Fibroblast of upper back skin (primary cell): Measurements from ENCODE around the gene RALY.
"Not testable (repeated sequence)": the region's sequence is repeated elsewhere in the genome, so short reads cannot be mapped to it uniquely, and the experiment has no call there.

Experiments used
- DNase-seq: peaks from one replicate; pipeline ENCODE4 v3.0.0-alpha.2; 2013

RALY gene

DNA sequence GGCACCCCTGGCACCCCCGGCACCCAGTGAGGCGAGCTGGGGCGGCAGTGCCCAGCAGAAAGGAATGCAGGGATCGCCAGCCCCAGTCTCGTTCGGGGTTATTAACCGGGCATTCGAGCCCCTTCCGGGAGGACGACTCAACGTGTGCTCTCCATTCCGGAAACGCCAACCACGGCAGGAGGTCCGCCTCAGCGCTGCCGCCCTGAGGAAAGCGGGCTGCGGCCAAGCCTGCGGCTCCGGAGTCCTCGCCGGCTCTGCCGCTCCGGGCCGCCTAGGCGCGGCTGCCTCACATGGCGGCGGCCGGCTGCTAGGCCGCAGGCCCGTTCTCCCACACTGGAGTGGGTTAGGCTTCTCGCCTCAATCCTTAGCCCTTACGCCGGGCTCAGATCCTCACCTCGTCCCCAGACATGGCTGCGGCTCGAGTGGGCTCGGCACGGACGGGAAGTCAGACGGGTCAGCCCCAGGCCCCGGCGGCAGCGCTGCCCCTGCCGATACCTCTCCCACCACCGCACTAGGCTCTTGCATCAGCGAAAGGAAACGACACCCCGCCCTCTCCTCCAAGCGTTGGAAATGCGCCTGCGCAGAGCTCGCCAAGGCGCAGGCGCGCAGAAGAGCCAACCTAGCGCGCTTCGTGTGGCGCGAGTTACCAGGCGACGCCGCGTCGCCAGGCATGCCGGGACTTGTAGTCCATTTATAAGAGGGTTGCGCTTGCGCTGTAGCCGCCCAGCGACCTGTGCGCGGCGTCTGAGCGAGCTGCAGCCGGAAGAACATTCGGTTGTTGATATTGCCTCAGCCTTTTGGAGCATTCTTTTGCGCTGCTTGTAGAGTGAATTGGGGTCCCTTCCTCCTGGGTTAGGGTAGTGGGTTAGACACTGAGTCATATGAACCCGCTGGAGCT is 118.2 kb downstream of the RALY start, which contains the start of gene EIF2S2:
Gene EIF2S2 (minus strand): TSS at position 542 of the 898 bp plus-strand sequence. CDS start 133 bp downstream, at position 409.
- peak; percentile 99 for DNase-seq

DNA sequence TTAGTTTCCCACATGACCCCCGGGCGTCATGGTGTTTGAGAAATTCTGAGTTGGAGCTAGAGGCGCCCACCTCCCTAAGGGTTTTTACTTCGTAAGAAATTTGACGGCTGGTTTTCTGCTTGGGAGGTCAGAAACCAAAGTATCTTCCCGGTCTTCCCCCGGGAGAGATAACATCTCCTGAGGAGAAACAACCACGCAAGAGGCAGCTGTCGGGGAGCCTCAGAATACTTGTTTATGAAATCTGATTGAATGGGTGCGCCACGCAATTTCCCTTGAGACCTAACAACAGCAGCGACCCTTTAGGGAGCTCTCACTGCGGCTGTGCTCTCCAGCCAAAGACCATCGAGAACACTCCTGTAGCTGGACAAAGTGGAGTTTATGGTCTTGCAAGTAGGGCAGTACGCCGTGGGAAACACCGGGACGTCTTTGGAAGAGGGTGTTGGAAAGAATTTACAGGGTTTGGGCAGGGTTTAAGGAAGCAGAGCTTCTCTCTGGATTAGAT is 118.9 kb downstream of the RALY start:
- DNase-seq = peak; percentile 17

DNA sequence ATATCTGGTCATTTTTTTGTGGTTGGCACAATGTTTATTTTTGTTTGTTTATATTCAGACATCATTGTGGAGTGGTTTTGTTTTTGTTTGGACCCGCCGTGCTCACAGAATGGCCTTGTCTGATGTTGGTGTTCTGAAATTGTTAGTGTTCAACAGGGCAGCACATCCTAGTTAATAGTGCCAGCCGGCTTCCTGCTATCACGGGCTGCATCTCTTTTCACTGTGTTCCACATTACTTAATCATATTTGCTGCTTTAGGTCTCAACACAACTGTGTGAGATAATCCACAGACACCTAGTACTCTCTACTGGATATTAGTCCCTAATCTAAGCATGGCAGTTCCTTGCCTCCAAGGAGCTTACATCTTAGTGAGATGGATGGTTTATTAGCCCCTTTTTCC is 121.1 kb downstream of the RALY start:
- no peak for DNase-seq

DNA sequence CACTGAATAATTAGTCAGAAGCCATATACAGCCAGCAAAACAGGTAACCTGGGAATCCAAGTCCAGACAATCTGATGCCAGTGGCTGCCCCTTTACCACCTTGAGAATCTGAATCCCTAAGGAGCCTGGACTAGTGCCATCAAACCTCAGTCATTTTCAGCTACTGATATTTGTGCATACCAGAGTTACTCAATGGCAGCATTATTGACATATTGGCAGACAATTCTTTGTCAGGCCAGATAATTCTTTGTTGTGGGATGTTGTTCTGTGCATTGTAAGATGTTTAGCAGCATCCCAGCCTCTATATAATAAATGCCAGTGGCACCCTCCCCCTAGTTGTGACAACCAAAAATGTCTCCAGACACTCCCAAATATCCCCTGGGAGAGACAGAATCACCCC is 121.5 kb downstream of the RALY start:
- no peak for DNase-seq

DNA sequence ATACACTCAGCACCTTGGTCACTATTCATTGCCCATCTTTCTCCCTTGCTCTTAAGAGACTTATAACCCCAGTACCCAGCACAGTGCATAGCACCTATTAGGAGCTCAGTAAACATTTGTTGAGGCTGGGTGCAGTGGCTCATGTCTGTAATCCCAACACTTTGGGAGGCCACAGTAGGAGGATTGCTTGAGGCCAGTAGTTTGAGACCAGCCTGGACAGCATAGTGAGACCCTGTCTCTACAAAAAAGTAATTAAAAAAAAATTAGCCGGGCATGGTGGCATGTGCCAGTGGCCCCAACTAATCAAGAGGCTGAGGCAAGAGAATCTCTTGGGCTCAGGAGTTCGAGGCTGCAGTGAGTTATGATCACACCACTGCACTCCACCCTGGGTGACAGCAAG is 126.5 kb downstream of the RALY start:
- DNase-seq = no peak

DNA sequence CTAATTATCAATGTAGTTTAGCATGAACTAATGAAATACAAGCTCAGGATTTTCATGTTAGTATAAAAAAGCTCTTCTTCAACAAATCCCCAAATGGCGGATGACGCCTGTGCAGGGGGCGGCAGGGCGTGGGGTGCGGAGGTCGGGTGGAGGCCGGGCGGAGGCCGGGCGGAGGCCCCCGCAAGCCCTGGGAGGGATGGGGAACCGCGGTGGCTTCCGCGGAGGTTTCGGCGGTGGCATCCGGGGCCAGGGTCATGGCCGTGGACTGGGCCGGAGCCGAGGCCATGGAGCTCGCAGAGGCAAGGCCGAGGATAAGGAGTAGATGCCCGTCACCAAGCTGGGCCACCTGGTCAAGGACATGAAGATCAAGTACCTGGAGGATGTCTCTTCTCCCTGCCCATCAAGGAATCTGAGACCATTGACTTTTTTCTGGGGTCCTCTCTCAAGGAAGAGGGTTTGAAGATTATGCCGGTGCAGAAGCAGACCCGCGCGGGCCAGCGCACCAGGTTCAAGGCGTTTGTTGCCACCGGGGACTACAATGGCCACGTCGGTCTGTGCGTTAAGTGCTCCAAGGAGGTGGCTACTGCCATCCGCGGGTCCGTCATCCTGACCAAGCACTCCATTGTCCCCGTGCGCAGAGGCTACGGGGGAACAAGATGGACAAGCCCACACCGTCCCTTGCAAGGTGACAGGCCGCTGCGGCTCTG is 128.7 kb downstream of the RALY start:
- DNase-seq = no peak

DNA sequence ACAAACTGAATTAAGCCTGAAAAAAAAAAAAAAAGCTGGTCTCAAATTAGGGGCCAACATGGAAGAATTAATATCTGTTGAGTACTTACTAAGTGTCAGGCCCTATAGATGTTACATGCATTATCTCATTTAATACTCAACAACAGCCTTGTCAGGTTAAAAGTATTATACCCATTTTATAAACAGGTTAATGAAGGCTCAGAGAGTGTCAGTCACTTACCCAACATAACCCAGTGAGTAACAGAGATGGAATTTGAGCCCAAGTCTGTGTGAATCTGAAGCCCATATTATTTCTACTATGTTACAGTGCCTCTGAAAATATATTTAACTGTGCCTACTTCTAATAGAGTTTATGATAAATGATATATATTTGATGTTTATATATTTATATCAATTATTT is 129.6 kb downstream of the RALY start:
- no peak for DNase-seq

DNA sequence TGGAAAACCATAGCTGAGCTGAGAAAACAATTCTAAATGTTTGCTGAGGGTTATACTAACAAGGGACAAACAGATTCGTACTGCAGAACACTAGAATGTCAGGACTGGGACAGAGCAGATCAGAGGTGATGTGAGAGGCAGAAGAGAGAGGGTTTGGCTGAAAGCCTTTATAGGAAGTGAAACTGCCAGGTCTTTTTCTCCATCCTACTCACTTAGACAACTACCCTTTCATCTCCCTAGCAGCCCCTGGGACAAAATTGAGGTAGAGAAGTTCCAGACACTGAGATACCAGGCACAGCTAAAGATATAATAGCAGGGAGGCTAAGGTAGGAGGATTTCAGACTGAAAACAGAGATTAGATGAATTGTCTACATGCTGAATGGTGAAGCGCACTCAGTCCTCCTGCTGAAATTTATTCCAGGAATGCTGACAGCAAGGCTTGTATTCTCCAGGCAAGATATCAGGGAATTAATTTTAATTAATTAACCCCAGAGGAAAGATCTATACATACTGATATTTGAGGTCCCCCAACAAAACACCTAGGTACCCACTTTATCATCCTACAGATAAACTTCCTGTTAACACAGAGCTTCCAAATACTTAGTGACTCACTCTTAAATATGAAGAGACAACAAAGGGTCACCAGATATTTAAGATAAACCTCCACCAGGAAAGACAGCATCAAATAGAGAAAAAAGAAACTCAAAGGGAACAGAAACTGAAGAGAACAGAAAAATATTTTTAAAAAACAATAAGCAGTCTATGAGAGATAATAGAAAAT is 130.9 kb downstream of the RALY start:
- DNase-seq = no peak

DNA sequence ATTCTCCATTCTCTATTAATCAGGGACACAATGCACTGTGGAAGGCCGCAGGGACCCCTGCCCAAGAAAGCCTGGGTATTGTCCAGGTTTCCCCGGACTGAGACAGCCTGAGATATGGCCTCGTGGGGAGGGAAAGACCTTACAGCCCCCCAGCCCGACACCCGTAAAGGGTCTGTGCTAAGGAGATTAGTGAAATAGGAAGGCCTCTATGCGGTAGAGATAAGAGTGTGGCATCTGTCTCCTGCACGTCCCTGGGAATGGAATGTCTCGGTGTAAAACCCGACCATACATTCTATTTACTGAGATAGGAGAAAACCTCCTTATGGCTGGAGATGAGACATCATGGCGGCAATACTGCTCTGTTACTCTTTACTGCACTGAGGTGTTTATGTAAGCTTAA is 134.1 kb downstream of the RALY start:
- DNase-seq = no peak

DNA sequence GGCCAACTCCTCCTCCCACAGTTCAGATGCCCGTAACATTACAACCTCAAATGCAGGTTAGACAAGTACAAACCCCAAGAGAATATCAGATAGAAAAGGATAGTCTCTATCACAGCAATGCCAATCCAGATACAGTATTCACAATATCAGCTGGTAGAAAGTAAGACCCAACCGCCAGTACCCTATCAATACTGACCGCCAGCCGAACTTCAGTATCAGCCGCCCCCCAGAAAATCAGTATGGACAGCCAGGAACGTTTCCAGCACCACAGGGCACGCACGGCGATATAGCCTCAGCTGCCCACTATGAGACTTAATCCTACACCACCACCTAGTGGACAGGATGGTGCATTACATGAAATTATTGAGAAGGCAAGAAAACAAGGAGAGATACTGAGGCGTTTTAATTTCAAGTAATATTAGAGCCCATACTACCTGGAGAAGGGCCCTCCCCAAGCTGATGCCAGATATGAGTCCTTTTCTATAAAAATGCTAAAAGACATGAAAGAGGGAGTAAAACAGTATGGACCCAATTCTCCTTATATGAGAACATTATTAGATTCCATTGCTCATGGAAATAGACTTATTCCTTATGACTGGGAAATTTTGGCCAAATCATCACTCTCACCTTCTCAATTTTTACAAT is 135.9 kb downstream of the RALY start:
- peak; percentile 72 for DNase-seq

DNA sequence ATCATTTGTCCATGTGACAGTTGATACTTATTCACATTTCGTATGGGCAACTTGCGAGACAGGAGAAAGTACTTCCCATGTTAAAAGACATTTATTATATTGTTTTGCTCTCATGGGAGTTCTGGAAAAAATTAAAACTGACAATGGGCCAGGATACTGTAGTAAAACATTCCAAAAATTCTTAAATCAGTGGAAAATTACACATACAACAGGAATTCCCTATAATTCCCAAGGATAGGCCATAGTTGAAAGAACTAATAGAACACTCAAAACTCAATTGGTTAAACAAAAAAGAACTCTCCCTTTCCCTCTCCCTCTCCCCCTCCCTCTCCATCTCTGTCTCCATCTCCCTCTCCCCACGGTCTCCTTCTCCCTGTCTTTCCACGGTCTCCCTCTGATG is 137.8 kb downstream of the RALY start:
- DNase-seq = peak; percentile 49

DNA sequence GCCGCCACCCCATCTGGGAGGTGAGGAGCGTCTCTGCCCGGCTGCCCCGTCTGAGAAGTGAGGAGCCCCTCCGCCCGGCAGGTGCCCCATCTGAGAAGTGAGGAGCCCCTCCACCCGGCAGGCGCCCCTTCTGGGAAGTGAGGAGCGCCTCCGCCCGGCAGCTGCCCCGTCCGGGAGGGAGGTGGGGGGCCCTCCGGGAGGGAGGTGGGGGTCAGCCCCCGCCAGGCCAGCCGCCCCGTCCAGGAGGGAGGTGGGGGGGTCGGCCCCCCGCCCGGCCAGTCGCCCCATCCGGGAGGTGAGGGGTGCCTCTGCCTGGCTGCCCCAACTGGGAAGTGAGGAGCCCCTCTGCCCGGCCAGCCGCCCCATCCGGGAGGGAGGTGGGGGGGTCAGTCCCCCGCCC is 138.8 kb downstream of the RALY start:
- DNase-seq = not testable (repeated sequence)

DNA sequence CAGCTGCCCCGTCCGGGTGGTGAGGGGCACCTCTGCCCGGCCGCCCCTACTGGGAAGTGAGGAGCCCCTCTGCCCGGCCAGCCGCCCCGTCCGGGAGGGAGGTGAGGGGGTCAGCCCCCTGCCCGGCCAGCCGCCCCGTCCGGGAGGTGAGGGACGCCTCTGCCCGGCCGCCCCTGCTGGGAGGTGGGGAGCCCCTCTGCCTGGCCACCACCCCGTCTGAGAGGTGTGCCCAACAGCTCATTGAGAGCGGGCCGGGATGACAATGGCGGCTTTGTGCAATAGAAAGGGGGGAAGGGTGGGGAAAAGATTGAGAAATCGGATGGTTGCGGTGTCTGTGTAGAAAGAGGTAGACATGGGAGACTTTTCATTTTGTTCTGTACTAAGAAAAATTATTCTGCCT is 139.2 kb downstream of the RALY start:
- DNase-seq = not testable (repeated sequence)

DNA sequence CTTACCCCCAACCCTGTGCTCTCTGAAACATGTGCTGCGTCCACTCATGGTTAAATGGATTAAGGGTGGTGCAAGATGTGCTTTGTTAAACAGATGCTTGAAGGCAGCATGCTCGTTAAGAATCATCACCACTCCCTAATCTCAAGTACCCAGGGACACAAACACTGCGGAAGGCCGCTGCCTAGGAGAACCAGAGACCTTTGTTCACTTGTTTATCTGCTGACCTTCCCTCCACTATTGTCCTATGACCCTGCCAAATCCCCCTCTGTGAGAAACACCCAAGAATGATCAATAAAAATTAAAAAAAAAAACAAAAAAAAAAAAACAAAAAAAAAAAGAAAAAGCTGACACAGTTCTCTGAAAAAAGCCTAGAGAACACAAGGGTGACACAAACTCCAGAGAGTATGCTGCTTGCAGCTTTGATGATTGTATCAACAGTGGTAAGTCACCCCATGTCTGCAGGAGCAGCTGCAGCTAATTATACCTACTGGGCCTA is 139.7 kb downstream of the RALY start:
- DNase-seq = not testable (repeated sequence)
